ENCODE results near the gene SFI1.

DNA sequence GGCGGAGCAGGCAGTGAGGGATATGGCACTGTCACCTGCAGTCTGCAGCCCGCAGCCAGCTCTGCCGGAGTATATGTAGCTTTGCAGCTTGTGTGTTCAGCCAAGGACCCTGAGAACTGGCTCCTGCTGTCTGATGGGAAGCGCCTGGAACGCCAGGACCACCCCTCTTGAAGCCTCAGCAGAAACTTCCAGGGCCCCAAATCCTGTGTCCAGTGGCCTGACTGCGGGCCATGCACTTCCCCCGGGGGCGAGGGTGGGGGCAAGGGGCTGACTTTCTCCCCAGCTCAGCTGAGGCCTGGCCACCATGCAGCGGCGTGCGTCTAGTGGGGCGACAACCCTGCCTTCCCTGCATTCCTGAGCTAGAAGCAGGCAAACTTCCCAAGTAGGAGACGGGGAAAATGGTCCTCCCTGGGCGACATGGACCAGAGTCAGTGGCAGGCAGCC, 133.4 kb downstream of the SFI1 start:
- TF ChIP-seq POLR2A (IDR thresholded peaks at IDR 0.05; ENCODE audit: low read length) (no peak), GATA1 (IDR thresholded peaks at IDR 0.05; ENCODE audit: low read depth, low read length) (no peak)
